Left colon (tissue), 2 donors: ENCODE measurements around the gene RSPH1. TPM values are rescaled to one million over a fixed set of nuclear protein-coding genes. Genes with fewer than 3 reads are reported as not detected.

Source experiments
- ATAC-seq: fragments of 200-7000 bp; cut with Tn5 transposase; one replicate; pipeline ENCODE4 v1.9.1; 2020; ENCODE audit warnings: mild to moderate bottlenecking, moderate library complexity
- DNase-seq, 2 donors: peaks; one replicate each; pipeline ENCODE4 v3.0.0-alpha.2; 2020
- intact Hi-C, 2 donors: fragments of 100-400 bp; cut with DNase I in 1 of 2; cut with micrococcal nuclease in 1 of 2; formaldehyde crosslinking; loops; one replicate each; pipeline versions ENCODE4 v1.11.2 to v1.14.0; 2022; cut with DNase I, micrococcal nuclease
- total RNA-seq, 2 donors: library from RNA; stranded (reverse); fragmentation: NEBNext Ultra II Directional; extraction: Animal tissue kit (Norgen Biotek cat#: 25700); gene quantifications; one replicate each; pipeline ENCODE4 v1.2.1, GENCODE V29; 2021
- donor health status: DM: no; HTN: no; CAD: no.
- donor health status: DM: yes; HTN: yes; CAD: no.

Gene RSPH1
- total RNA-seq, 2 donors from 2014 or later: 3.3 to 7.4 TPM

- no peak for ATAC-seq
- intact Hi-C loops: no loop called here
- no peak for DNase-seq
Measured at GRCh38 chr21:42518215-42518614, 22.2 kb upstream of the RSPH1 start.

DNA sequence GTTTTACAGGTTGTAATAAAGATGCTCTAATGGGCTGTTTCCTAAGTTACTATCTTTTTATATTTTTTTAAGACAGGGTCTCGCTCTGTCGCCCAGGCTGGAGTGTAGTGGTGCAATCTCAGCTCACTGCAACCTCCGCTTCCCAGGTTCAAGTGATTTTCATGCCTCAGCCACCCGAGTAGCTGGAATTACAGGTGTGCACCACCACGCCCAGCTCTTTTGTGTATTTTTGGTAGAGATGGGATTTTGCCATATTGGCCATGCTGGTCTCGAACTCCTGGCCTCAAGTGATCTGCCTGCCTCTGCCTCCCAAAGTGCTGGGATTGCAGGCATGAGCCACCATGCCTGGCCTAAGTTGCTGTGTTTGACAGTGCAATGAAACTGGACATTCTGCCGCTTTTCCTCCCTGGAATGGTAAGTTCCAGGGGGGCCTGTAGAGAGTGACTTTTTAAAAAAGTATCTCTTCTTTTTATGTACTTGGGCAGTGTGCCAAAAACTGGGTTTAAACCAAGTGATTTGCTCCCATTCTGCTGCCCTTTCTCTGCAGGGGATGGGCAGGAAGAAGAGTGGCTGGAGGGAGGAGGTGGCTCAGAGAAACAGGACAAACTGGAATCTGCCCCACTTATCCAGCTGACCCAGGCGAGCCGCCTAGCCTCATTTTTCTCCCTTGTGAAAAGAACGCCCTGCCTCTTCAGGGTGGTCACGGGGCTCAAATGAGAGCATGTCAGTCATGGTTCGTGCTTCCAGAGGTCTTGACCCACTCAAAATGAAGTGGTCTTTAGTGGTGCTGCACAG, 19.9 kb upstream of the RSPH1 start:
- peak; percentile 60 for ATAC-seq
- peak in 1 of 2 donors; percentile 48 for DNase-seq
- intact Hi-C loops: no loop called here

GRCh38 chr21:42514883-42515228, 18.8 kb upstream of the RSPH1 start:
- DNase-seq: no peak
- peak; percentile 4 for ATAC-seq
- intact Hi-C loops: no loop called here

- peak in 1 of 2 donors; percentile 82 for DNase-seq
- ATAC-seq: peak; percentile 78
- intact Hi-C loops: no loop called here
Measured at GRCh38 chr21:42513985-42514882, 18.2 kb upstream of the RSPH1 start.

- DNase-seq: peak in 1 of 2 donors; percentile 63
- intact Hi-C loops: no loop called here
- peak; percentile 51 for ATAC-seq
Measured at GRCh38 chr21:42513151-42513984, 17.3 kb upstream of the RSPH1 start, which contains the start of gene SLC37A1. Gene SLC37A1, plus strand, starts transcription at chr21:42513852. Its CDS starts 4,603 bp downstream, at chr21:42518455.

DNA sequence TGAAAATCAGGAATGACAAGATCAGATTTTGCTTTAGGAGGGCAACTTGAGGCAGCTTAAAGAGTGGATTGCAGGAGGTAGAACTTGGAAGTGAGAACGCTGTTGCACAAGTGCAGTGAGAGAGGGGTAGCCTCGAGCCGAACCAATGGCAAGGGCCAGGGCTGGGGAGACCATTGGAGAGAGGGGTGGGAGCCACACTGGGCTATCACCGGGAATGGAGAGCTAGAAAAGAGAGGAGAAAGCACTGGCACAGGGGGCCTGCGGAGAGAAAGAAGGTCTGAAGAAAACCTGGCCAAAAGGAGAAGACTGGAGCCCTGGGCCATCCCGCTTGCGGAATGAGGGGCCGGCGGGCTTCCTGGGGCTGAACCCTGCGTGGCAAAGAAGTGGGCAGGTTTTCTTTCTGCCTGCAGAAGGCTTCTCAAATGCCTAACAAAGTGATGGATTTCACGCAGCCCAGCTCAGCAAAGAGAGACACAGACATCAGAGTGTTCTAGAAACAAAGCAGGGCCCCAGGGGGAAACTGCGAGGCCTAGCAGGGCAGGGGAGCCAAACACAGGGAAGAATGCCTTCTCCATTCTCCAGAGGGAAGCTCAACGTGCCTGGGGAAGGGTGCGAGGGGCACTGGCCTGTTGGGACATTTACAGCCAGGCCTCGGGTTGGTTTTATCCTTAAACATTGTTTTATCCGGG, 16.5 kb upstream of the RSPH1 start:
- intact Hi-C loops: no loop called here
- DNase-seq (no peak), ATAC-seq (no peak)

DNA sequence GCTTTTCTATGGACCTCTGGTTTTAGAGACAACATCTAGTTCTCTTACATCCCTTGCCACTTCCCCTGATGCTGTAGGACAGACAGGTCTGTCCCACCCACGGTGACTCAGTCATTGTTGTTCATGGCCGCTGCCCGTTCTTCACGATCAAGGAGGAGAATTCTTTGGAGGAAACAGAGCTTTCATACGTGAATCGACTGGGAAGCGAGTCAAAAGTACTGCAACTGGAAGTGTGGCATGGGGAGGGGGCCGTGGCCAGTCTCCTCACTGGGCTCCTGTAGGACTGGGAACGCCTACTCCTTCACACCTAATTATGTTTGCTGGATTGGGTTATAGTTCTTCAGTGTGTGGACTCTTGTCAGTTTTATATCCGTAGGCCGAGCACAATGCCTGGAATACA, 13.2 kb upstream of the RSPH1 start:
- intact Hi-C loops: no loop called here
- ATAC-seq: no peak
- DNase-seq: no peak

- intact Hi-C loops: no loop called here
- DNase-seq: no peak
- ATAC-seq: no peak
Measured at GRCh38 chr21:42508371-42508770, 12.3 kb upstream of the RSPH1 start.

DNA sequence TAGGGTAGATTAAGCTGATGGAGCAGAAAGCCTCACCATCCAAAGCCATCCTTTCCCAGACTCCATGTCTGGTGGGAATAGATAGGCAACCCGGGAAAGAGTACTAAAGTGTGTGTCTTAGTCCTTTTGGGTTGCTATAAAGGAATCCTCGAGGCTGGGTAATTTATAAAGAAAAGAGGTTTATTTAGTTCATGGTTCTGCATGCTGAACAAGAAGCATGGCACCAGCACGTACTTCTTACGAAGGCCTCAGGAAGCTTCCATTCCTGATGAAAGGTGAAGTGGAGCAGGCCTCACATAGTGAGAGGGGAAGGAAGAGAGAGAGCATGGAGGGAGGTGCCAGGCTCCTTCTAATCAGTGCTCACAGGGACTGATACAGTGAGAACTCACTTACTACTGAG, 11.4 kb upstream of the RSPH1 start:
- intact Hi-C loops: no loop called here
- ATAC-seq: no peak
- DNase-seq: no peak

DNA sequence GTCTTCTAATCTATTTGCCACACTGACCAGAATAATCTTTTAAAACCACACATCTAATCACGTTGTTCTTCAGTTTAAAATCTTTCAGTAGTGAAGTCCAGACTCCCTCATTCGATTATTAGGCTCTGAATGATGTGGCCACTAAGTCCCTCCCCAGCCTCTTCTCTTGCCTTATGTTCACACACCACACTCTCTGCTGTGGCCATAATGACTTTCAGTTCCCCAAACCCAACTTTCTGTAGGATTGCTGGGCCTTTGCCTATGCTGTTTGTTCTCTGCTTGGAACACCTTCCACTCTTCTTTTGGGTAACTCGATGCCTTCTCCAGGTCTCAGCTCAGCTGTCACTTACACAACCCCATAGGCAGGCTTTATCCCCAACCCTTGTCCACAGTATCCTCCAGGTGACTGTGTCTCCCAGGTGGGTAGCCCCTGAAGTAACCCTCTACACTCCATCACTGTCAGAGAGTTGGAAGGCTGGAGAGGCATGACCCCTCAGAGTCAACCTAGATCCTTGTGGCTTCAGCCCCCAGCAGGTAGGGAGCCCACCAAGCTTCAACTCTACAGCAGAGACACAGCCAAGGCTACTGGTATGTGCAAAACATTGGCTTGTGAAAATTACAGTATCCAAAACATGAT, 9.2 kb upstream of the RSPH1 start:
- DNase-seq: no peak
- intact Hi-C loops: no loop called here
- ATAC-seq: no peak

DNA sequence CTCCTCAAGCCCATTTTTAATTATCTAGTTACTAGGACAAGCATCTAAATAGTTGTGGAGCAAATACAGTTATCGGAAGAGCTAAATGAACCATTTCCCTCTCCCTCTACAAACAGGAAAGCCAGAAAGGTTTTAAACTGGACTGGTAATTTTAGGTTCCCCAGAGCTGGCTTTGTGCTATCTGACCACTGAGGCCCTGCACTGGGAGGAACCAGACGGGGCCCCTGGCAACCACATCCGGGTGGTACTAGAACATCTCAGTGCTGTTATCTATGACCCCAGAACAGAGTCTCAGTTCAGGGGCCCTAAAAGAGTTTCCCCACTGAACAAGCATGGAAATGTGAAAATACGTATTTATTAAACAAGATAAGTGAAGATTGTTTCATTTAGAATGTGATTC, 7.7 kb upstream of the RSPH1 start:
- intact Hi-C loops: no loop called here
- ATAC-seq (no peak), DNase-seq (no peak)

- intact Hi-C loops: no loop called here
- DNase-seq (no peak), ATAC-seq (no peak)
Measured at GRCh38 chr21:42500736-42501135, 4.7 kb upstream of the RSPH1 start.

DNA sequence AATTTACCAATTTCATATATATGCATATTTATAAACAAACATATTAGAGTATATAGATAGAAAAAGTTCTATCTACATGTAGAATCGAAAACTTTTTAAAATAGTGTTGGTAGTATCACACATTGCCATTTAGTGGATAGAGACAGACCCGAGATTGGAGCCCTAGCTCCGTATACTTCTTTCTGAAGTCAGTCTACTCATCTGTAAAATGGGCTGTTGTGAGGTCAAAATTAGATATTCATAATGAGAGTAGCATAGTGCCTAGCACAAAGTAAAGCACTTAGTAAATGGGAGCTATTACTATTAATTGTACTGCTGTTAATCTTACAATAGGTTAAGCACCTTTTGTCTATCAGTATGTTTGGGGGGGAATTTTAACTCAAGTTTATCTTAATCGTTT, 4.2 kb upstream of the RSPH1 start:
- intact Hi-C loops: no loop called here
- no peak for DNase-seq

GRCh38 chr21:42499444-42500112, 3.6 kb upstream of the RSPH1 start:
- intact Hi-C loops: no loop called here
- DNase-seq: no peak
- no peak for ATAC-seq

More for the DNA sequence above, 4.2 kb upstream of the RSPH1 start:
- no peak for ATAC-seq

GRCh38 chr21:42498012-42498411, 2.0 kb upstream of the RSPH1 start:
- DNase-seq: no peak
- ATAC-seq: no peak
- intact Hi-C loops: no loop called here

GRCh38 chr21:42496839-42497202, 797 bp upstream of the RSPH1 start:
- DNase-seq: peak in 1 of 2 donors; percentile 63
- intact Hi-C loops: no loop called here
- peak; percentile 6 for ATAC-seq

DNA sequence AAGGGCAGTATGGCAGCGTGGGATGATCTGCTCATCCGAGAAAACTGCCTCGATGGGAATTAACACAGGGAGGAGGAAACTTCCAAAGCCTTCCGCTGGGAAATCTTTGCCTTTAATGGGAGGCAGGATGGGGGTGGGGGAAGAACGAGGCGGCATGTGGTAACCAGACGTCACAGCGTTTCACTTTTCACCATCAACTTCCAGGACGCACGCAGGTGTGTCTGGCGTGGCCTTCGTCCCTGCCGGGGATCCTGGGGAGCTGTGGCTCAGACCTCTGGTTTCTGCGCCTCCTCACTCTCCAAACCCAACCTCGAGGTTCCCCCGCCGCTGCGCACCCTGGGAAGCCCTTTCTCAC, 282 bp downstream of the RSPH1 start:
- ATAC-seq: peak; percentile 52
- DNase-seq: peak; percentile 69 to 81
- intact Hi-C loops: no loop called here

DNA sequence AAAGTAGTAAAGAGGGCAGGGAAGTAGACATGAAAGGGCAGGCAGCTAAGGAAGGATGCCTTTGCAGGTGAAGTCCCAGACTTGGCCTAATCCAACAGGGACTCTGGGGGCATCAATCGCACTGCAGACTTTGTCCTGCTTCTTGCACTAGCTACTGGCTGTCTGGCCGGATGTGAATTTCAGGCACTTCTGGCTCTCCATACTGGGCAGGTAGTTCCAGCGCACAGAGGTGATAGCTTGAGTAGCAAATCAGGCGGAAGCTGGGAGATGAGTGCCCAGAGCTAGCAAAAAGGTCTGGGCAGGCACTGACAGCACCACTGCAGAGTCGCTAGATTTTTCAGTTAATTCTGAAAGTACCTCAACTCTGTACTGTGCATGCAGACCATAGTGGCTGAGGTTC, 997 bp downstream of the RSPH1 start:
- no peak for ATAC-seq
- intact Hi-C loops: no loop called here
- no peak for DNase-seq
